PFSK-1 (cell line): Measurements from ENCODE around the gene GLRB.

Source experiments
- FOXP2 ChIP-seq: optimal IDR thresholded peaks from 2 replicates; pipeline ENCODE3; 2011; ENCODE audit warnings: borderline replicate concordance, control low read depth, inconsistent platforms; ENCODE audit not compliant: insufficient read depth; ENCODE audit errors: extremely low read length, extremely low read depth
- POLR2AphosphoS5 ChIP-seq: IDR thresholded peaks from 2 replicates; pipeline ENCODE4 v1.6.1; 2012; ENCODE audit warnings: low read depth, mild to moderate bottlenecking, control low read depth, low read length, moderate library complexity
- REST ChIP-seq, 2 experiments: IDR thresholded peaks; 2 replicates each; pipeline versions ENCODE4 v1.6.1 to v1.8.0; 2011 to 2012; ENCODE audit warnings: low read depth in 2 of 2, low read length in 2 of 2, control low read depth in 1 of 2, inconsistent platforms in 1 of 2, mild to moderate bottlenecking in 1 of 2, moderate library complexity in 1 of 2; ENCODE audit not compliant: insufficient read depth in 1 of 2
- SIN3A ChIP-seq: IDR thresholded peaks from 2 replicates; pipeline ENCODE4 v1.6.1; 2012; ENCODE audit warnings: mild to moderate bottlenecking, low read length, moderate library complexity, borderline replicate concordance; ENCODE audit not compliant: insufficient read depth
- TAF1 ChIP-seq: IDR thresholded peaks from 2 replicates; pipeline ENCODE4 v1.6.1; 2012; ENCODE audit warnings: low read length, control low read depth, borderline replicate concordance; ENCODE audit not compliant: insufficient read depth

GRCh38 chr4:157050561-157050960 lies 25.4 kb upstream of the GLRB start:
- TF ChIP-seq POLR2AphosphoS5: no peak
- no peak for TF ChIP-seq SIN3A
- no peak for TF ChIP-seq TAF1
- no peak for TF ChIP-seq FOXP2
- TF ChIP-seq REST (IDR thresholded peaks at IDR 0.05; ENCODE audit: insufficient read depth in 1 of 2, low read depth in 2 of 2, low read length in 2 of 2): no peak
